GM18907 (cell line): ENCODE results near the gene SLC16A10.

Source experiments
- ATAC-seq: cut with Tn5 transposase; IDR thresholded peaks from one replicate; pipeline ENCODE4 v1.9.1; 2021; ENCODE audit warnings: mild to moderate bottlenecking, moderate library complexity; ENCODE audit not compliant: unreplicated experiment

Gene SLC16A10

DNA sequence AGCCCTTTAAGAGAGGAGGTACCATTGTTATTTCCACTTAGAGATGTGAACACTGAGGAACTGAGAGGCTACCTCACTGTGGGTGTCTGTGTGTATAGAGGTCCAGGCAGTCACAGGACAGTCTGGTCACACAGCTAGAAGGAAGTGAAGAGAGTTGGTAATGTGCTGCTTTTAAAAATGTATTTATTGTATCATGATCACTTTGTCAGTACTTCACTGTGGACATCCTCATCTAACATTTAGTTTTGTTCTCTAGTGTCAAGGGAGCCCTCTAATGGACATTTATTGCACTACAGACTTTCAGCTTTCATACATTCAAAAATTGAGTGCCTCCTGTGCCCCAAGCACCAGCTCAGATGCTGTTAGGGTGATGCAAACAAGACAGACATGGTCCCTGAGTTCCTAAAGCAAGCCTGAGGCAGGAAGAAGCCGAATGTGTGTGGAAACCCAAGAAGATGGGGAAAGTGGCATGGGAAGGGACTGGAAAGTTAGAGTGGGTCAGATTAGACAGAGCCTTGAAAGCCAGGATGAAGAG is 123.0 kb downstream of the SLC16A10 start:
- peak; percentile 68 for ATAC-seq

DNA sequence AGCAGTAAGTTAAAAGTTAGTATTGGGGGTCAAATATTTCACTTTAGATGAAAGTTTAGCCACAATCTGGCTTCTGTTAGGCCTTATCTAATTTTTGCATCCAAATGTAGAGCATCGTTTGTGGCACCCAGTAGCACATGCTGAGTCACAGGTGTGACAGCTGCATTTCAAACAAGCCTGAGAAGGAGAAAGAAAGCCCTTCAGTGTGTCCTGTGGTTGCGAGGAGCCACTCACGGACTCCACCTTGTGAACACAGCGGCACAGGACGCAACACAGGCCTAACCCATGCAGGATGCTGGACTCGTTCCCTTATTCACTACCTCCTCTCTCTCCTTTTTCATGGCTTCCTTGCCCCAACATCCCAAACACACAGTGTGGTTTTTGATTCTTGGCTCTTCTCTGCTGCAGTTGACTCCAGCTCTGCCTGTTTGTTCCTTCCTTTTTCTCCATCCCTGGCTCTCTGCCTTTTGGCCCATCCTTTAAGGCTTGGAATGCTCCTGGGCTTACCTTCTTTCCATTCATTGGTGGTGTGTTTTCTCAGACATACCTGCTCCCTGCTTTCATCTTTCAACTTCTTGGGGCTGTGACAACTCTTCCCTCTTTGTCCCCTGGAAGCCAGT is 124.2 kb downstream of the SLC16A10 start:
- ATAC-seq = no peak

DNA sequence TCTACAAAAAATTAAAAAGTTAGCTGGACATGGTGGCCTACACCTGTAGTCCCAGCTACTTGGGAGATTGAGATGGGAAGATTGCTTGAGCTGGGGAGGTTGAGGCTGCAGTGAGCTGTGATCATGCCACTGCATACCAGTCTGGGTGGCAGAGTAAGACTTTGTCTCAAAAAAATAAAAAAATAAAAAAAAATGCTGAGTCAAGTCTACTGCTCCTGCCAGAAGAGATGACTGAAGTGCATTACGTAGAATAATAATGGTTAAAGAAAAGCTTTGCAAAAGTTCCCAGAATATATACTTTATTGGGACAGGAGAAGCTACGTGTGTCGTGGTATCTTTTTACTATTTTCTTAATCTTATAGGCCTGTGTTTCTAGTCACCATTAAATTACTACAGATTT is 125.3 kb downstream of the SLC16A10 start:
- no peak for ATAC-seq

DNA sequence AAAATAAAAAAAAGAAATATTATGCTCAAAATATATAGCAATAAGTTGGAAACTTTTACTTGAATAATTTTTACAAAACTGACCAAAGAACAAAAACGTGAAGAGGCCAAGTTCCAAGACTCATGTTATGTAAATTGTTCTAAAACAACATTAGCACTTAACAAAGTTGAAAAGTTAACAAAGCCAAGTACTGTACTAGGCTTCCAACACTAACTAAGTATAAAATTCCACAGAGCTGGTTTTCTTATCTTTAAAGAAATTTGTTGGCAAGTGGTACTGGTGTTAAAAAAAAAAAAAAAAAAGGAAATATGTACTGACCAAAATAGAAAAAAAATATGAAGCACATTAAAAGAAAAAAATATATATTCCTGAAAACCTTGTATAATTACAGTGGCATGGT is 127.8 kb downstream of the SLC16A10 start:
- no peak for ATAC-seq

DNA sequence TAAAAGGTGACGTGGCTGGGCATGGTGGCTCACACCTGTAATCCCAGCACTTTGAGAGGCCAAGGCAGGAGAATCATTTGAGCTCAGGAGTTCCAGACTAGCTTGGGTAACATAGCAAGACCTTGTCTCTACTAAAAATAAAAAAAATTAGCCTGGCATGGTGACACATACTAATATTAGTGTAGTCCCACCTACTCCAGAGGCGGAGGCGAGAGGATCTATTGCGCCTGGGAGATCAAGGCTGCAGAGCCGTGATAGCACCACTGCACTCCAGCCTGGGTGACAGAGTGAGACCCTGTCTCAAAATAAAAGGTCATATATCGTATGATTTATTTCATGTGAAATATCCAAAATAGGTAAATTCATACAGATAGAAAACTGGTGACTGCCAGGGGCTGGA is 132.5 kb downstream of the SLC16A10 start:
- ATAC-seq = no peak

DNA sequence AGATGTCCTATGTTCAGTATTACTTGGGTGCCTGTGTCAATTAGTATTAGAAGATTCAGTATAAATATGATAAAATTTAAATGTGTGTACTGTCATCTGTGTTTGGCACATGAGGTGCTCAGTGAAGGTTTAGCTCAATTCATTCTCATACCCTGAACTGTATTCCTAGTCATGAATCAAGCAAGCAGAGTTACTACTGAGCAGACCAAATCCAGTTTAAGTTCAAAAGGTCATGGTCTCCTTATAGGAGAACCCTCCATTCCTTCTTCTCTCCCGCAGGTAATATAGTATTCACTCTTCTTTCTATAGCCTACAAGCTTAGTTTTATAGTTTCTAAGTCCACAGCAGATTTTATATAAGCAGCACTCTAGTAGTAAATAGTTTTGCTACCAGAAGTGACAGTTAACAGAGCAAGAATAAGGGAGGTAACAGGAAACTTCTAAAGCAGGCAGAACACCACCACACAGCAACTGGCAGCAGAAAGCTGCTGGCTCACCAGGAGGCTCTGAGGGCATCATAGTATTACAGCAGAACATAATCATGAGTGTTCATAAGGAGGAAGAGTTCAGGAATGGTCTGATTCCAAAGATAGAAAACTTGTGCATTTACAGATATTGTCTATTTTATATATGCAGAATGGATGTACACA is 133.2 kb downstream of the SLC16A10 start:
- no peak for ATAC-seq

DNA sequence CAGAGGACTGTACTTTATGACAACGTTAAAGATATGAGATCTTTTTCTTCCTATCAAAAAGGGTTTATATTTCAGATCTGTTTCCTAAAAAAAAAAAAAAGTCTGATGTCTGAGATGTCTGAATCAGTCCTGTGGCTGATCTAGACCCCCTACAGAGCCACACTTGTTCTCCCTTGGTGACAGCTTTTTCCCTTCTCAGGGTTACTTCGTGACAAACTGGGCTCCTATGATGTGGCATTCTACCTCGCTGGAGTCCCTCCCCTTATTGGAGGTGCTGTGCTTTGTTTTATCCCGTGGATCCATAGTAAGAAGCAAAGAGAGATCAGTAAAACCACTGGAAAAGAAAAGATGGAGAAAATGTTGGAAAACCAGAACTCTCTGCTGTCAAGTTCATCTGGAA is 134.5 kb downstream of the SLC16A10 start:
- ATAC-seq = no peak

DNA sequence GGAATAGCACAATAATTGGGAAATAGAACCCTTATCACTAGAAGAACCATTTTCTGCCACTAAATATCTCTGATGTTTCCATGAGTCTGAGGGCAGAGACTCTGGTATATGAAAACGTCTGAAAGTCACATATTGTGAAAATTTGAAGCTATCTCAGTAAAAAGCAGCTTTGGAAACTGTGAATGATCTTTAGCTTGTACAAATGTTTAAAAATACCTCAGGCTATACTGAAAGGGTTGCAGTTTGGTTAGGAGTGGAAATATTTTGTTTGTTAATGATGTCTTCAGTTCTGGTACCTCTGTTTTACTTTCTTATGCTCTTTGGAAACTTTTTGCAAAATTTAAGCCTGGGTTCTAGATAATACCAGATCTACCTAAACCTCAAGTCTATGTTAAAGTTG is 135.0 kb downstream of the SLC16A10 start:
- no peak for ATAC-seq

DNA sequence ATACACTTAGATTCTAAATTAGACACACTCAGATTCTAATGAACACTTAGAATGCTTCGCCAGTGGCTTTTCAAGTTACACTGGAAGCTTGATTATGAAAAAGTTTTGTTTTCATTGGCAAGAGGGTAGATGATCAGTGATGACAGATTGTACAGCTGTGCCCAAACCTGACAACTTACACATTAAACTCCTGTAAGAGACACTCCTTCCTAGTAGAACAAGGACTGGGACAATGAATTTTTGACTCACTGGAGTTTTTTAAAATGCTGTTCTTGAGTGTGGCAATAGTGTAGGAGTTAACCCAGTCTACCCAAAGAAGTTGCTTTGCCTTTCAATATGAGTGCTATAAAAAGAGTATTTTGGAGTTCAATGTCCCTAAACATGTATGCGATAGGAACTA is 140.8 kb downstream of the SLC16A10 start:
- no peak for ATAC-seq

DNA sequence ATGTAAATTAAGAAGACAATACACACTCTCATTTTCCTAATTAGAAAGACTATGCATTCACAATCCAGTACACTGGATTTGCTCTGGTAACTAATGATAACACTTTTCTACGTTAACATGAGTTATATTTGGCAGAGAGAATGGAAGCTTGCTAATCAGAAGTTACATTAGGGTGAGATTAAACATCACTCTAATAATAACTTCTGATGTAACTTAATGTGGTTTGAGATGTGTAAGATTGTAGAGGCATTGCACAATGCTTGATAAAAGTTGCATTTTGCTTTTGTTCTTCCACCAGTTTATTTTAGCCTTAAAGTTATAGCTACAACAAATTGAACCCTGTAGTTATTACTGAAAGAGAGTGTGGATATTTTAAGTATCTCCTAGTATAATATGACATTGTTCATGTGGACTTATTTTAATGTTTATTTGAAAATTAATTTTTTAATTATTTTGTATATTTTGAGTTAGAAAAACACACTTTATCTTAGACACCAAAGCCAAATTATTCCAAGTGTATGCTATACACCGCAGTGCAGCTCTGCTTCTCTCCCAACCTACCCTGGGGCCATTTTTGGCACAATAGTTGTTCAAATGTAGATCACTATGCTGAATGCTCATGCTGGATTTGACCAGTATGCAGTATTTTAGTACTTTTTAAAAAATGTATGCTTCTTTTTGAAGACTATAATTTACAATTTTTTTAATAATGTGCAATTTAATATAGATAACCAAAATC is 143.2 kb downstream of the SLC16A10 start:
- no peak for ATAC-seq

DNA sequence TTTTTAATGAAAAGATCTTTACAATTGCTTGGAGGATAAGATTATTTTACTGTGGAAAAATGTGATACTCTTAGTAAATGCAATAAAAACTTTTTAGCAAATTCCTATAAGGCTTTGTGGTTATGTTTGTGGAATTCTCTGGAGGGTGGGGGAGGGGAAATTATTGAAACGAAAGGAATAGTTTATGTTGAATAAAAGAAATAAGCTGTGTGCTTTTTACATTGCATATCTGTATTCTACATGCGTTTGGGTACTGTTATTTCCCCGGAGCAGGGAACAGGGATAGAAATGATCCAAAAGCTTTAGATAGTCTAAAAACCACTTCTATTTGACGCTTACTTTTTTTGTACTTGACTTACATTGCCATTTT is 143.8 kb downstream of the SLC16A10 start:
- ATAC-seq = no peak

DNA sequence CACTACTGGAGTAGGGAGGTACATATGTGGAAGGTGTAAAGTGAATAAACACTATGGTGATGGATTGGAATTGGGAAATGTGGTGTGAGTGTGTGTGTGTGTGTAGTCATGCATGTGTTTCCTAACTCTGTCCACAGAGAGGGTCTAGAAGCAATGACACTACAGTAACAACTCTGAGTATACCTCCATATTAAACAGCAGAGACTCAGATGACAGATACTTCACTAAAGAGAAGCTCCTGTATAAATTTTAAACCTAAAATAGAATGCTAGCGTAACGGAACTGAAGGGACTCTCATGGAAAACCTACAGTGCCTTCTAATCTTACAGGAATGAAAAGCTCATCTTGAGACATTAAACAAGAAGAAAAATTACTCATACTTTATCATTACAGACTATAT is 150.5 kb downstream of the SLC16A10 start:
- no peak for ATAC-seq

DNA sequence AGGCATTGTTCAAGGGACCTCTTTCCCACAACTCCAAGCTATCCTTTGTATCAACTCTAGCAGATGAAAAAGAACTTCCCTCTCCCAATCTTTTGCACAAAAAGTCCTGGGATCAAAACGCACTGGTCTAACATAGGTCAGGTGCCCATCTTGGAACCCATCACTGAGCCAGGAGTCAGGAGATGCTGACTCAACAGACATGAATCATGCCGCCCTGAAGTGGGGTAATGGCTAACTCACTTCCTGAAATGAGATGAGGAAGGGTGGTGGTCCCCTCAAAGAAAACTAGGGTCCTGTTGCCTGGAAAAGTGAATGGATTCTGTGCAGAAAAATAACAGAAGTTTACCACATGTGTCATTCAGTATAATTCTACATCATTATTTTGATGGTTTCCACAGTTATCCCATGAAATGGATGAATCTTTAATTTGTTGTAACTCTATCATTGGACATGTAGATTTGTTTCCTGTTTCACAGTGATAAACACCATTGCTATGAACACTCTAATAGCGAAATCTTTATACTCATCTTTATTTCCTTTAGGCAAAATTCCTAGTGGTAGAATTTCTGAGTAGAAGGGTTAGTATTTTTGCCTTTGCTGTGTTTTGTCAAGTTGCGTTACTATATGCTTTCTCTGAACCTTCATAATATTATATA is 151.3 kb downstream of the SLC16A10 start:
- ATAC-seq = no peak

DNA sequence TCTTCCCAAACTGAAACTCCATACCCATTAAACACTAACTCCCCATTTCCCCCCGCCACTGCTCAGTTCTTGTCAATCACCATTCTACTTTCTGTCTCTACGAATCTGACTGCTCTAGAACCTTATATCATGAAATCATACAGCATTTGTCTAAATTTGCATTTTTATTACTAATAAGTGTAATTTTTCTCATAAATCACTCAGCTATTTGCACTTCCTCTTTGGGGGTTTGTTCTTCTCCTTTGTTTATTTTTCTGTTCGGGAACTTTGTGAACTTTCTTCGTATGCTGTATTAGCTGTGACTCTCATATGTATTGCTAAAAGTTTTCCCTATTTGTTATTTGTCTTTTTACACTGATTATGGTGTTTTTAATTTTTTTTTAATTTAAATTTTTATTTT is 152.2 kb downstream of the SLC16A10 start:
- ATAC-seq = no peak

DNA sequence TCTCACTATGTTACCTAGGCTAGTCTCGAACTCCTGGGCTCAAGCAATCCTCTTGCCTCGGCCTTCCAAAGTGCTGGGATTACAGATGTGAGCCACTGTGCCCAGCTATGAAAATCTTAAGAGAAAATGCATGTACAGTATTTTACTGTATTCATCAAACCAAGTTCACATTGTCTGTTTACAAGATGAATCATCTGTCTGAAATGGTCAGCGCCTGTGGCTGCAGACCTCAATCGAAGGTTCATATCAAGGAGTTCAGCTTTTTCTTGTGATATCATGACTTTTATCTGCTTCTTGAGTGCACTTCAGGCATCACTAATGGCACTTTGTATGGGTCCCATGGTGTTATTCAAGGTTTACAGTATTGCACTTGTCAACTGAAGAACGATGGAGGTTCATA is 155.1 kb downstream of the SLC16A10 start:
- no peak for ATAC-seq

DNA sequence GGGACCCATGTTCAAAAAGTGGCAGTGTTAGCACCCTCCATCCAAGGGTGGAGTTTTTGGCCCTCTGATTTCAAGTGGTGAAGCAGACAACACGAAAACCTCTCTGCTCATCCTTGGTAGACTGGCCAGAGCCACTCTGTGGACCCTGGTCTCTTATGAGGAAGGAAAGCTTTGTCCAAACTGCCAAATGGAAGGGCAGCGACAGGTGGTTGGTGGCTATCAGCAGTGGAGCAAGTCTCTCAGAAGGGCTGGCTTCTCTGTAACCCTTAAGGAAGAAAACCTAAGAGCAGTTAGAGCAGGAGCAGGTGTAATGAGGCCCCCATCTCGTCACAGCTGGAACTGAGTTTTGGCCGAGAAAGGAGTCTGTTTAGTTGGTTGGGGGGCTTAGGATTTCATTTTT is 155.8 kb downstream of the SLC16A10 start:
- no peak for ATAC-seq

DNA sequence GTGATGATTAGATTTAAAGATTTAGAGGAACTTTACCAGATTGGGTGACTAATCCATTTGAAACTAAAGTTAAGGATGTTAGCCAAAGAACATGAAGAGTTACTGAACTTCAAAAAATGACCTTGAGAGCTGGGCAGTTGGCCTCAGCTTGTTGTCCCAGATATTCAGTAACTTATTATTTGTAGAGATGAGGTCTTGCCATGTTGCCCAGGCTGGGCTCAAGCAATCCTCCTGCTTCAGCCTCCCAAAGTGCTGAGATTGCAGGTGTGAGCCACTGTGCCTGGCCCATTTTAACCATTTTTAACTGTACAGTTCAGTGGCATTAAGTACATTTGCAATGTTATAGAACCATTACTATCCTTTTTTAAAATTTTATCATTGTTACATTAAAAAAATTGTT is 161.5 kb downstream of the SLC16A10 start:
- no peak for ATAC-seq

DNA sequence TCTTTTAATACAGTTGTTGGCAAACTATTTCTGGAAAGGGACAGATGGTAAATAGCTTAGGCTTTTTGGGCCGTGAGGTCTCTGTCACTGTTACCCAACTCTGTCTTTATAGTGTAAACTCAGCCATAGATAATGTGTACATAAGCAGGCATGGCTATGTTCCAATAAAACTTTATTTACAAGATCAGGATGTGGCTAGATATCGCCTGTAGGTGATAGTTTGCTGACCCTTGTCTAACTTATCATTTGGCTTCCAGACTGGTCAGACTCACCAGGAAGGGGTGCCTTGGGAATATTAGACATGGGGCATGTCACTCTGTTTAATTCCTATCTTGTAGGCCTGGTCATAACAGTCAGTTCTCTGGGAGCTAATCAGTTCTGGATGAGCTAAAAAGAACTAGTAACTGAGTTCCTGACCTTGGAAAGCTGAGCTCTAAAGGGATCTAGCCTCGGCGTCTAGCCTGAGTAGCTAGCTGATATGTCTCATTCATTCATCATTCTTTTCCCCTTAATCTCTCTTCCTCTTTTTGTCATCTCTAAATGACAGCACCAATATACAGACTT is 163.6 kb downstream of the SLC16A10 start:
- ATAC-seq = no peak

DNA sequence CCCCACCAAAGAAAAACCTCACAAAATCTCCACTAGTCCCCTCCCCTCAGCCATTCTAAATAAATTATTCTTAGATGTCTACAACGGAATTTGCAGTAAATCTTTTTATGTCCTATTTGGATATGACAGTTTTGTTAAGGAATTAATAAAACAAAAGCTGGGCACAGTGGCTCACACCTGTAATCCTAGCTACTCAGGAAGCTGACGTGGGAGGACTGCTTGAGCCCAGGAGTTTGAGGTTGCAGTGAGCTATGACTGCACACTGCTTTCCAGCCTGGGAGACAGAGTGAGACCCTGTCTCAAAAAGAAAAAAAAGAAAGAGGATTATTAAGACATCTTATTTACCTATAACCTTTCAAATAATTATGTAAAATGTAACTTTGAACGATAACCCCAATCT is 165.4 kb downstream of the SLC16A10 start:
- ATAC-seq = no peak

DNA sequence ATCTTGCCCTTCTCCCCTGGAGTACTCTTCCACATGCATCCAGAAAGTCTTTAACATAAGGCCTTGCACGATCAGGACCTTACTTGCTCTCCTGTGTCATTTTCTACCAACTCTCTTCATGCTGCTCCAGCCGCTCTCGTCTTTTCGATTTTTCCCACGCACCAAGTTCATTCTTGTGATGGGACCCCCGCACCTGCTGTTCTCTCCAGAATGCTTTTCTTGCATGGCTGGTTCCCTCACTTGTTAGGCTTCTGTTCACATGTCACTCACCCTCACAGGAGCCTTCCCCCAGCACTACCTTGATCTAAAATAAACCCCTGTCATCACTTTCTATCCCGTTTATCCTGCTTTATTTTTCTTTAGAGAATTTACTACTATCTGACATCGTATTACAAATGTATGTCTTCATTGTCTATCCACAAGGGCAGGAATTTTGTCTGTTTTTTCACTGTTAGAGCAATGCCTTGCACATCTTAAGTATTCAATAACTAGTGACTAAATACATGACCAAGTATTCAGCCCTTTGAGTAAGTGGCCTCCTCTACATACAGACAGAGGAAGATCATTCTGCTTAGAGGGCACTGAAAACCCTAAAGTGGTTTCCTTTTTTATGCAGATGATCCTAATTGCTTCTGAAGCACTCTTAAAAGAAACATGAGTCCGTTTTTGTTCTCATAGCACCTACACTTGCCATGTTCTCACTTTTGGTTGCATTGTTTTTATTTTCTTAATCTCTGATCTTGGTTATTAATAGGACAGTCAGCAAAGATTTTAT is 166.9 kb downstream of the SLC16A10 start:
- ATAC-seq = no peak

DNA sequence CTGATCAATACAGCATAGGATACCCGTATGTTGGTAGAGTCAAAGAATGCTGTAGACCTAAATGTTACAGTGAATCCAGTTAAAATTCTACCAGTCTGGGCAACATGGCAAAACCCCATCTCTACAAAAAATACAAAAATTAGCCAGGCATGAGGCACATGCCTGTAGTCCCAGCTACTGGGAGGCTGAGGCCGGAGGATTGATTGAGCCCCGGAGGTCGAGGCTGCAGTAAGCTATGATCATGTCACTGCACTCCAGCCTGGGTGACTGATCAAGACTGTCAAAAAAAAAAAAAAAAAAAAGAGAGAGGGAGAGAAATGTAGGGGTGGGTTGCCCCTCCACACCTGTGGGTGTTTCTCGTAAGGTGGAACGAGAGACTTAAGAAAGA is 167.5 kb downstream of the SLC16A10 start:
- no peak for ATAC-seq
